SU-DHL-6 (cell line): ENCODE data around the gene ABCB8.

Experiments
- EZH2phosphoT487 ChIP-seq: fragments of 200-600 bp; sonication (generic), shearing (Covaris generic); conservative IDR thresholded peaks from 2 replicates; pipeline ENCODE4 v1.6.1; 2018; ENCODE audit warnings: mild to moderate bottlenecking, antibody characterized with exemption, low read length, moderate library complexity, mixed read lengths
- TF ChIP-seq, protein P1 (sequence below): fragments of 200-600 bp; sonication (generic); IDR thresholded peaks from one replicate; pipeline ENCODE4 v1.5.1; 2017; ENCODE audit warnings: antibody characterized with exemption, mild to moderate bottlenecking, low read length, moderate library complexity; ENCODE audit not compliant: insufficient read depth, poor library complexity, severe bottlenecking

DNA sequence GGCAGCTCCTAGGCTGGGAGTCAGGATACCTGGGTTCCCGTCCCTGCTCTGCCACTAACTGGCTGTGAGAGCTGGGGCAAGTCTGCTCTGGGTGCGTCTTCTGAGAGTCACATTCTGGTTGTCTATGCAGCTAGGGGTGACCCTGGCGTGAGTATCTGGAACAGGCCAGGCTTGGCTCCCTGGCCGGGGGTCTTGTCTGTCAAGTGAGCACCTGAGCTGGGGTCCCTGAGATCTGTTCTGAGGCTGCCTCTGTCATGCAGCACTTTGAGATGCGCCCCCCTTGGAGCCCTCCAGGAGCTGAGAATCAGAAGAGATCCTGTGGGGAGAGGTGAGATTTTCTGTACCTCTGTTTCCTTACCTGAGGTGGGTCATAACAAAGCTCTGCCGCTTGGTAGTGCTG lies 65.5 kb downstream of the ABCB8 start:
- TF ChIP-seq, protein P1, sequence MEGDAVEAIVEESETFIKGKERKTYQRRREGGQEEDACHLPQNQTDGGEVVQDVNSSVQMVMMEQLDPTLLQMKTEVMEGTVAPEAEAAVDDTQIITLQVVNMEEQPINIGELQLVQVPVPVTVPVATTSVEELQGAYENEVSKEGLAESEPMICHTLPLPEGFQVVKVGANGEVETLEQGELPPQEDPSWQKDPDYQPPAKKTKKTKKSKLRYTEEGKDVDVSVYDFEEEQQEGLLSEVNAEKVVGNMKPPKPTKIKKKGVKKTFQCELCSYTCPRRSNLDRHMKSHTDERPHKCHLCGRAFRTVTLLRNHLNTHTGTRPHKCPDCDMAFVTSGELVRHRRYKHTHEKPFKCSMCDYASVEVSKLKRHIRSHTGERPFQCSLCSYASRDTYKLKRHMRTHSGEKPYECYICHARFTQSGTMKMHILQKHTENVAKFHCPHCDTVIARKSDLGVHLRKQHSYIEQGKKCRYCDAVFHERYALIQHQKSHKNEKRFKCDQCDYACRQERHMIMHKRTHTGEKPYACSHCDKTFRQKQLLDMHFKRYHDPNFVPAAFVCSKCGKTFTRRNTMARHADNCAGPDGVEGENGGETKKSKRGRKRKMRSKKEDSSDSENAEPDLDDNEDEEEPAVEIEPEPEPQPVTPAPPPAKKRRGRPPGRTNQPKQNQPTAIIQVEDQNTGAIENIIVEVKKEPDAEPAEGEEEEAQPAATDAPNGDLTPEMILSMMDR = no peak
- no peak for TF ChIP-seq EZH2phosphoT487
